Fibroblast of villous mesenchyme (primary cell): Measurements from ENCODE around the gene ZNF845. TPM values are rescaled to one million over a fixed set of nuclear protein-coding genes. Genes with fewer than 3 reads are reported as not detected.
"Not testable (repeated sequence)": the region's sequence is repeated elsewhere in the genome, so short reads cannot be mapped to it uniquely, and the experiment has no call there.

Source experiments
- DNase-seq: peaks from one replicate; pipeline ENCODE4 v3.0.0-alpha.2; 2010; ENCODE audit warnings: low read depth
- H3K4me3 ChIP-seq: 2 replicates; pipeline ENCODE4 v1.5.1; 2011; ENCODE audit warnings: low read depth, mild to moderate bottlenecking, low read length
- CTCF ChIP-seq: IDR thresholded peaks from 2 replicates; pipeline ENCODE4 v1.5.1; 2012; ENCODE audit warnings: low read depth, mild to moderate bottlenecking, low read length; ENCODE audit not compliant: insufficient read depth
- total RNA-seq: library from RNA; depleted of rRNA; stranded (reverse); fragments of >200 nt; gene quantifications from 2 replicates; pipeline ENCODE4 v1.2.3, GENCODE V29; 2012

ZNF845 gene
- total RNA-seq, 1 donor, result 9.5 TPM

- H3K4me3 ChIP-seq, result no peak overlapping the region
- DNase-seq, result no peak
- no peak for TF ChIP-seq CTCF
Measured at GRCh38 chr19:53381376-53381775, 47.8 kb downstream of the ZNF845 start.

GRCh38 chr19:53388168-53388567 lies 54.6 kb downstream of the ZNF845 start:
- no peak overlapping the region for H3K4me3 ChIP-seq
- peak; percentile 32 for DNase-seq
- no peak for TF ChIP-seq CTCF

- DNase-seq, result peak; percentile 39
- no peak for TF ChIP-seq CTCF
- H3K4me3 ChIP-seq, result no peak overlapping the region
Measured at GRCh38 chr19:53388904-53389303, 55.4 kb downstream of the ZNF845 start.

GRCh38 chr19:53389571-53389970 lies 56.0 kb downstream of the ZNF845 start:
- peak; percentile 4 for DNase-seq
- no peak for TF ChIP-seq CTCF
- no peak overlapping the region for H3K4me3 ChIP-seq

GRCh38 chr19:53389978-53390377 lies 56.4 kb downstream of the ZNF845 start:
- TF ChIP-seq CTCF, result no peak
- H3K4me3 ChIP-seq, result no peak overlapping the region
- DNase-seq, result no peak

- peak overlapping the region; percentile 93 for H3K4me3 ChIP-seq
- TF ChIP-seq CTCF, result no peak
- DNase-seq, result peak; percentile 61
Measured at GRCh38 chr19:53394522-53394973, 61.0 kb downstream of the ZNF845 start.

GRCh38 chr19:53394974-53395839 lies 61.7 kb downstream of the ZNF845 start, which contains the start of gene ZNF765:
Gene ZNF765 (plus strand): TSS chr19:53395149. CDS start chr19:53398016, 2,867 bp downstream.
- TF ChIP-seq CTCF, result peak; percentile 60
- H3K4me3 ChIP-seq, result peak within 1 kb of the TSS; percentile 93
- DNase-seq, result peak; percentile 94

GRCh38 chr19:53395840-53396524 lies 62.4 kb downstream of the ZNF845 start:
- H3K4me3 ChIP-seq, result peak overlapping the region; percentile 93
- not testable (repeated sequence) for DNase-seq
